ENCODE data around the gene MMP25. TPM values are rescaled to one million over a fixed set of nuclear protein-coding genes. Genes with fewer than 3 reads are reported as not detected.
A peak's percentile ranks its signal among the peaks of the same experiment; 100 is the strongest.

Gene MMP25
- total and polyA plus RNA-seq, 9 of the 15 experiments (the other 6 are each of a cell fraction or from before 2014, with no cell fraction given): 0.03 to 0.04 TPM; not detected in 7

DNA sequence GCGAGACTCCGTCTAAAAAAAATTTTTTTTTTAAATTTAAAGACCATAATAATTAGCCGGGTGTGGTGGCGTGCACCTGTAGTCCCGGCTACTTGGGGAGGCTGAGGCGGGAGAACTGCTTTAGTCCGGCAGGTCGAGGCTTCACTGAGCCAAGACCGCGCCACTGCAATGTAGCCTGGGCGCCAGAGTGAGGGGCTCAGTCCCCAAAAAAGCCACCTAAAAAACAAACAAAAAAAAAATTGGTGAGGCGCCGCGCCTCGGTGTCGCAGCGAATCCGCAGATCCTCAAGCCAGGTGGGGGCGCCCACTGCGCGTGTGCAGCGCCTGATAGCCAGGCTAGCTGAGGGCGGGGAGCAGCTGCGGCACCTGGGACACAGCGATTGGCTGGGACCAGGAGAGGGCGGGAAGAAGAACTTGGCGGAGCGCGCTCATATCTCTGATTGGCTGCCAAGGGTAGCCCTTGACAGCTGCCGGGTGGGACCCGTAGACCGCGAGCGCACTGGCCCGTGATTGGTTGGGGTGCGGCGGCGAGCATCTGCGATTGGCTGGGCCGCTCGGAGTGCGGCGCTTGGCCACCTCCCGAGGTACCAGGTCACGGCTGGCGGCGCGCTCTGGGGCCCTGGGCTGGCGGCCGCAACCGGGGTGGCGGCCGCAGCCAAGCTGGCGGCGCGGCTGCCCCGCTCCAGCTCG lies 42.6 kb upstream of the MMP25 start (continued):
- TF ChIP-seq, protein P1, sequence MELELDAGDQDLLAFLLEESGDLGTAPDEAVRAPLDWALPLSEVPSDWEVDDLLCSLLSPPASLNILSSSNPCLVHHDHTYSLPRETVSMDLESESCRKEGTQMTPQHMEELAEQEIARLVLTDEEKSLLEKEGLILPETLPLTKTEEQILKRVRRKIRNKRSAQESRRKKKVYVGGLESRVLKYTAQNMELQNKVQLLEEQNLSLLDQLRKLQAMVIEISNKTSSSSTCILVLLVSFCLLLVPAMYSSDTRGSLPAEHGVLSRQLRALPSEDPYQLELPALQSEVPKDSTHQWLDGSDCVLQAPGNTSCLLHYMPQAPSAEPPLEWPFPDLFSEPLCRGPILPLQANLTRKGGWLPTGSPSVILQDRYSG (tag; conservative IDR thresholded peaks at IDR 0.05; ENCODE audit: low read depth): no peak
- TF ChIP-seq PHB (CRISPR knock-in tag; IDR thresholded peaks at IDR 0.05) (no peak), POLR2B (IDR thresholded peaks at IDR 0.05; ENCODE audit: low read depth, partially characterized antibody) (no peak), NFE2 (IDR thresholded peaks at IDR 0.05; ENCODE audit: low read depth) (no peak), ZFP30 (CRISPR knock-in tag; IDR thresholded peaks at IDR 0.05; ENCODE audit: borderline replicate concordance) (no peak), BHLHE40 (IDR thresholded peaks at IDR 0.05; ENCODE audit: low read length) (peak; percentile 68), HDAC8 (tag; IDR thresholded peaks at IDR 0.05) (no peak), PRPF4 (IDR thresholded peaks at IDR 0.05; ENCODE audit: insufficient read depth, low read depth, low read length, poor library complexity, severe bottlenecking) (no peak), FOXK2 (conservative IDR thresholded peaks at IDR 0.05 in 1 of 2, IDR thresholded peaks at IDR 0.05 in 1 of 2; ENCODE audit: low read depth in 2 of 2) (no peak), RUNX1 (IDR thresholded peaks at IDR 0.05; ENCODE audit: low read depth) (no peak), NBN (IDR thresholded peaks at IDR 0.05; ENCODE audit: low read depth) (peak; percentile 74), MAZ (CRISPR knock-in tag; conservative IDR thresholded peaks at IDR 0.05 in 1 of 2, IDR thresholded peaks at IDR 0.05 in 1 of 2) (peak; percentile 68 to 91; a peak in 3 of 4 replicates), ZNF41 (CRISPR knock-in tag; conservative IDR thresholded peaks at IDR 0.05) (no peak), CEBPG (CRISPR knock-in tag; IDR thresholded peaks at IDR 0.05) (no peak), CEBPG (tag; conservative IDR thresholded peaks at IDR 0.05 in 1 of 2, IDR thresholded peaks at IDR 0.05 in 1 of 2) (no peak), RAD21 (CRISPR knock-in tag; conservative IDR thresholded peaks at IDR 0.05 in 1 of 2, IDR thresholded peaks at IDR 0.05 in 1 of 2) (peak; percentile 96 to 97), ELF1 (tag; IDR thresholded peaks at IDR 0.05) (no peak), GTF2A2 (tag; IDR thresholded peaks at IDR 0.05) (no peak), ARID2 (IDR thresholded peaks at IDR 0.05) (peak; percentile 83), SIX5 (IDR thresholded peaks at IDR 0.05; ENCODE audit: borderline replicate concordance in 1 of 2, insufficient read depth in 1 of 2, low read depth in 1 of 2, low read length in 2 of 2) (no peak), TBL1XR1 (IDR thresholded peaks at IDR 0.05; ENCODE audit: low read length in 2 of 2) (0 out of 4 replicates have a peak, but pooled peaks of 1 of the 2 experiments have one; percentile 34)
- TF ChIP-seq, protein P2, sequence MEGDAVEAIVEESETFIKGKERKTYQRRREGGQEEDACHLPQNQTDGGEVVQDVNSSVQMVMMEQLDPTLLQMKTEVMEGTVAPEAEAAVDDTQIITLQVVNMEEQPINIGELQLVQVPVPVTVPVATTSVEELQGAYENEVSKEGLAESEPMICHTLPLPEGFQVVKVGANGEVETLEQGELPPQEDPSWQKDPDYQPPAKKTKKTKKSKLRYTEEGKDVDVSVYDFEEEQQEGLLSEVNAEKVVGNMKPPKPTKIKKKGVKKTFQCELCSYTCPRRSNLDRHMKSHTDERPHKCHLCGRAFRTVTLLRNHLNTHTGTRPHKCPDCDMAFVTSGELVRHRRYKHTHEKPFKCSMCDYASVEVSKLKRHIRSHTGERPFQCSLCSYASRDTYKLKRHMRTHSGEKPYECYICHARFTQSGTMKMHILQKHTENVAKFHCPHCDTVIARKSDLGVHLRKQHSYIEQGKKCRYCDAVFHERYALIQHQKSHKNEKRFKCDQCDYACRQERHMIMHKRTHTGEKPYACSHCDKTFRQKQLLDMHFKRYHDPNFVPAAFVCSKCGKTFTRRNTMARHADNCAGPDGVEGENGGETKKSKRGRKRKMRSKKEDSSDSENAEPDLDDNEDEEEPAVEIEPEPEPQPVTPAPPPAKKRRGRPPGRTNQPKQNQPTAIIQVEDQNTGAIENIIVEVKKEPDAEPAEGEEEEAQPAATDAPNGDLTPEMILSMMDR (IDR thresholded peaks at IDR 0.05 in 2 of 3, conservative IDR thresholded peaks at IDR 0.05 in 1 of 3; ENCODE audit: insufficient read depth in 2 of 3, low read depth in 1 of 3, low read length in 3 of 3): peak; percentile 78 to 98 (median 97)
- TF ChIP-seq, protein P3, sequence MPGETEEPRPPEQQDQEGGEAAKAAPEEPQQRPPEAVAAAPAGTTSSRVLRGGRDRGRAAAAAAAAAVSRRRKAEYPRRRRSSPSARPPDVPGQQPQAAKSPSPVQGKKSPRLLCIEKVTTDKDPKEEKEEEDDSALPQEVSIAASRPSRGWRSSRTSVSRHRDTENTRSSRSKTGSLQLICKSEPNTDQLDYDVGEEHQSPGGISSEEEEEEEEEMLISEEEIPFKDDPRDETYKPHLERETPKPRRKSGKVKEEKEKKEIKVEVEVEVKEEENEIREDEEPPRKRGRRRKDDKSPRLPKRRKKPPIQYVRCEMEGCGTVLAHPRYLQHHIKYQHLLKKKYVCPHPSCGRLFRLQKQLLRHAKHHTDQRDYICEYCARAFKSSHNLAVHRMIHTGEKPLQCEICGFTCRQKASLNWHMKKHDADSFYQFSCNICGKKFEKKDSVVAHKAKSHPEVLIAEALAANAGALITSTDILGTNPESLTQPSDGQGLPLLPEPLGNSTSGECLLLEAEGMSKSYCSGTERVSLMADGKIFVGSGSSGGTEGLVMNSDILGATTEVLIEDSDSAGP (CRISPR knock-in tag; IDR thresholded peaks at IDR 0.05): no peak

All from K562 (cell line).